WTC11 (cell line): Measurements from ENCODE around the gene TGM2.

ENCODE experiments used
- CREM ChIP-seq: sonication (generic); formaldehyde crosslinking; IDR thresholded peaks from 2 replicates; pipeline ENCODE4 v1.8.1; 2022; ENCODE audit warnings: mild to moderate bottlenecking, missing genetic modification reagents, moderate library complexity
- E2F1 ChIP-seq: sonication (generic); formaldehyde crosslinking; IDR thresholded peaks from 2 replicates; pipeline ENCODE4 v1.8.0; 2022; ENCODE audit warnings: mild to moderate bottlenecking, missing genetic modification reagents
- ETV6 ChIP-seq: sonication (generic); formaldehyde crosslinking; IDR thresholded peaks from 2 replicates; pipeline ENCODE4 v1.8.1; 2022; ENCODE audit warnings: mild to moderate bottlenecking, missing genetic modification reagents
- FOXP1 ChIP-seq: sonication (generic); formaldehyde crosslinking; IDR thresholded peaks from 2 replicates; pipeline ENCODE4 v1.8.0; 2022; ENCODE audit warnings: missing genetic modification reagents, mild to moderate bottlenecking, moderate library complexity, borderline replicate concordance
- MAX ChIP-seq: sonication (generic); formaldehyde crosslinking; IDR thresholded peaks from 2 replicates; pipeline ENCODE4 v1.8.0; 2022; ENCODE audit warnings: mild to moderate bottlenecking, missing genetic modification reagents
- NFE2L1 ChIP-seq: sonication (generic); formaldehyde crosslinking; IDR thresholded peaks from 2 replicates; pipeline ENCODE4 v1.8.1; 2023; ENCODE audit warnings: missing genetic modification reagents
- NR2C2 ChIP-seq: sonication (generic); formaldehyde crosslinking; IDR thresholded peaks from 2 replicates; pipeline ENCODE4 v1.8.0; 2022; ENCODE audit warnings: mild to moderate bottlenecking, missing genetic modification reagents
- RELA ChIP-seq: sonication (generic); formaldehyde crosslinking; IDR thresholded peaks from 2 replicates; pipeline ENCODE4 v1.8.1; 2022; ENCODE audit warnings: missing genetic modification reagents, mild to moderate bottlenecking, borderline replicate concordance
- TEAD1 ChIP-seq: sonication (generic); formaldehyde crosslinking; IDR thresholded peaks from 2 replicates; pipeline ENCODE4 v1.8.0; 2022; ENCODE audit warnings: mild to moderate bottlenecking, missing genetic modification reagents
- ZNF423 ChIP-seq: fragments of 250-450 bp; sonication (Bioruptor Pico); IDR thresholded peaks from 2 replicates; pipeline ENCODE4 v2.1.2; 2022; ENCODE audit warnings: mild to moderate bottlenecking, moderate library complexity
- TF ChIP-seq, protein P1 (sequence below): fragments of 200-600 bp; IDR thresholded peaks from 2 replicates; pipeline ENCODE4 v1.8.0; 2022; ENCODE audit warnings: antibody characterized with exemption
- TF ChIP-seq, protein P2 (sequence below): sonication (generic); formaldehyde crosslinking; IDR thresholded peaks from 2 replicates; pipeline ENCODE4 v1.8.1; 2022; ENCODE audit warnings: missing genetic modification reagents, borderline replicate concordance
- TF ChIP-seq, protein P3 (sequence below): sonication (generic); formaldehyde crosslinking; IDR thresholded peaks from 2 replicates; pipeline ENCODE4 v1.8.1; 2023; ENCODE audit warnings: mild to moderate bottlenecking, missing genetic modification reagents, borderline replicate concordance

GRCh38 chr20:38165089-38165965 is at the start of gene TGM2:
- TF ChIP-seq, protein P1, sequence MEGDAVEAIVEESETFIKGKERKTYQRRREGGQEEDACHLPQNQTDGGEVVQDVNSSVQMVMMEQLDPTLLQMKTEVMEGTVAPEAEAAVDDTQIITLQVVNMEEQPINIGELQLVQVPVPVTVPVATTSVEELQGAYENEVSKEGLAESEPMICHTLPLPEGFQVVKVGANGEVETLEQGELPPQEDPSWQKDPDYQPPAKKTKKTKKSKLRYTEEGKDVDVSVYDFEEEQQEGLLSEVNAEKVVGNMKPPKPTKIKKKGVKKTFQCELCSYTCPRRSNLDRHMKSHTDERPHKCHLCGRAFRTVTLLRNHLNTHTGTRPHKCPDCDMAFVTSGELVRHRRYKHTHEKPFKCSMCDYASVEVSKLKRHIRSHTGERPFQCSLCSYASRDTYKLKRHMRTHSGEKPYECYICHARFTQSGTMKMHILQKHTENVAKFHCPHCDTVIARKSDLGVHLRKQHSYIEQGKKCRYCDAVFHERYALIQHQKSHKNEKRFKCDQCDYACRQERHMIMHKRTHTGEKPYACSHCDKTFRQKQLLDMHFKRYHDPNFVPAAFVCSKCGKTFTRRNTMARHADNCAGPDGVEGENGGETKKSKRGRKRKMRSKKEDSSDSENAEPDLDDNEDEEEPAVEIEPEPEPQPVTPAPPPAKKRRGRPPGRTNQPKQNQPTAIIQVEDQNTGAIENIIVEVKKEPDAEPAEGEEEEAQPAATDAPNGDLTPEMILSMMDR = peak; percentile 76
- TF ChIP-seq MAX (no peak), ZNF423 (CRISPR knock-in tag) (peak; percentile 93), RELA (CRISPR knock-in tag) (no peak), NR2C2 (CRISPR knock-in tag) (no peak), TEAD1 (CRISPR knock-in tag) (no peak), NFE2L1 (CRISPR knock-in tag) (no peak), FOXP1 (CRISPR knock-in tag) (no peak), ETV6 (CRISPR knock-in tag) (no peak), E2F1 (no peak), CREM (CRISPR knock-in tag) (no peak)
- TF ChIP-seq, protein P2, sequence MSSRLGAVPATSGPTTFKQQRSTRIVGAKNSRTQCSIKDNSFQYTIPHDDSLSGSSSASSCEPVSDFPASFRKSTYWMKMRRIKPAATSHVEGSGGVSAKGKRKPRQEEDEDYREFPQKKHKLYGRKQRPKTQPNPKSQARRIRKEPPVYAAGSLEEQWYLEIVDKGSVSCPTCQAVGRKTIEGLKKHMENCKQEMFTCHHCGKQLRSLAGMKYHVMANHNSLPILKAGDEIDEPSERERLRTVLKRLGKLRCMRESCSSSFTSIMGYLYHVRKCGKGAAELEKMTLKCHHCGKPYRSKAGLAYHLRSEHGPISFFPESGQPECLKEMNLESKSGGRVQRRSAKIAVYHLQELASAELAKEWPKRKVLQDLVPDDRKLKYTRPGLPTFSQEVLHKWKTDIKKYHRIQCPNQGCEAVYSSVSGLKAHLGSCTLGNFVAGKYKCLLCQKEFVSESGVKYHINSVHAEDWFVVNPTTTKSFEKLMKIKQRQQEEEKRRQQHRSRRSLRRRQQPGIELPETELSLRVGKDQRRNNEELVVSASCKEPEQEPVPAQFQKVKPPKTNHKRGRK = no peak
- TF ChIP-seq, protein P3, sequence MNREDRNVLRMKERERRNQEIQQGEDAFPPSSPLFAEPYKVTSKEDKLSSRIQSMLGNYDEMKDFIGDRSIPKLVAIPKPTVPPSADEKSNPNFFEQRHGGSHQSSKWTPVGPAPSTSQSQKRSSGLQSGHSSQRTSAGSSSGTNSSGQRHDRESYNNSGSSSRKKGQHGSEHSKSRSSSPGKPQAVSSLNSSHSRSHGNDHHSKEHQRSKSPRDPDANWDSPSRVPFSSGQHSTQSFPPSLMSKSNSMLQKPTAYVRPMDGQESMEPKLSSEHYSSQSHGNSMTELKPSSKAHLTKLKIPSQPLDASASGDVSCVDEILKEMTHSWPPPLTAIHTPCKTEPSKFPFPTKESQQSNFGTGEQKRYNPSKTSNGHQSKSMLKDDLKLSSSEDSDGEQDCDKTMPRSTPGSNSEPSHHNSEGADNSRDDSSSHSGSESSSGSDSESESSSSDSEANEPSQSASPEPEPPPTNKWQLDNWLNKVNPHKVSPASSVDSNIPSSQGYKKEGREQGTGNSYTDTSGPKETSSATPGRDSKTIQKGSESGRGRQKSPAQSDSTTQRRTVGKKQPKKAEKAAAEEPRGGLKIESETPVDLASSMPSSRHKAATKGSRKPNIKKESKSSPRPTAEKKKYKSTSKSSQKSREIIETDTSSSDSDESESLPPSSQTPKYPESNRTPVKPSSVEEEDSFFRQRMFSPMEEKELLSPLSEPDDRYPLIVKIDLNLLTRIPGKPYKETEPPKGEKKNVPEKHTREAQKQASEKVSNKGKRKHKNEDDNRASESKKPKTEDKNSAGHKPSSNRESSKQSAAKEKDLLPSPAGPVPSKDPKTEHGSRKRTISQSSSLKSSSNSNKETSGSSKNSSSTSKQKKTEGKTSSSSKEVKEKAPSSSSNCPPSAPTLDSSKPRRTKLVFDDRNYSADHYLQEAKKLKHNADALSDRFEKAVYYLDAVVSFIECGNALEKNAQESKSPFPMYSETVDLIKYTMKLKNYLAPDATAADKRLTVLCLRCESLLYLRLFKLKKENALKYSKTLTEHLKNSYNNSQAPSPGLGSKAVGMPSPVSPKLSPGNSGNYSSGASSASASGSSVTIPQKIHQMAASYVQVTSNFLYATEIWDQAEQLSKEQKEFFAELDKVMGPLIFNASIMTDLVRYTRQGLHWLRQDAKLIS (CRISPR knock-in tag) = no peak
